T1000 (cell line): ENCODE results near the gene FOXP1.
"Not testable (repeated sequence)": the region's sequence is repeated elsewhere in the genome, so short reads cannot be mapped to it uniquely, and the experiment has no call there.

Experiments used
- DNase-seq: peaks from one replicate; lab custom pipeline; 2025; ENCODE audit warnings: mixed read lengths; lab: John Stamatoyannopoulos, UW

Gene FOXP1

GRCh38 chr3:71530903-71531530 is 52.5 kb downstream of the FOXP1 start:
- DNase-seq, result no peak

GRCh38 chr3:71528816-71529215 is 54.7 kb downstream of the FOXP1 start:
- no peak for DNase-seq

- DNase-seq, result not testable (repeated sequence)
Measured at GRCh38 chr3:71526448-71526847, 57.1 kb downstream of the FOXP1 start.

GRCh38 chr3:71525391-71525790 is 58.1 kb downstream of the FOXP1 start:
- DNase-seq, result no peak

GRCh38 chr3:71524672-71525071 is 58.9 kb downstream of the FOXP1 start:
- no peak for DNase-seq

GRCh38 chr3:71523628-71524027 is 59.9 kb downstream of the FOXP1 start:
- DNase-seq, result no peak

- DNase-seq, result no peak
Measured at GRCh38 chr3:71521940-71522876, 61.3 kb downstream of the FOXP1 start.

GRCh38 chr3:71521021-71521352 is 62.5 kb downstream of the FOXP1 start:
- no peak for DNase-seq

- no peak for DNase-seq
Measured at GRCh38 chr3:71520161-71521020, 63.1 kb downstream of the FOXP1 start.

- DNase-seq, result no peak
Measured at GRCh38 chr3:71518089-71518488, 65.4 kb downstream of the FOXP1 start.

GRCh38 chr3:71517271-71517791 is 66.2 kb downstream of the FOXP1 start:
- no peak for DNase-seq

GRCh38 chr3:71515636-71516365 is 67.7 kb downstream of the FOXP1 start:
- no peak for DNase-seq

GRCh38 chr3:71514621-71515020 is 68.9 kb downstream of the FOXP1 start:
- no peak for DNase-seq

- no peak for DNase-seq
Measured at GRCh38 chr3:71513515-71513914, 70.0 kb downstream of the FOXP1 start.

GRCh38 chr3:71513081-71513480 is 70.4 kb downstream of the FOXP1 start:
- DNase-seq, result no peak

- DNase-seq, result no peak
Measured at GRCh38 chr3:71512544-71512943, 71.0 kb downstream of the FOXP1 start.

GRCh38 chr3:71512000-71512399 is 71.5 kb downstream of the FOXP1 start:
- no peak for DNase-seq

- DNase-seq, result no peak
Measured at GRCh38 chr3:71511446-71511845, 72.1 kb downstream of the FOXP1 start.

GRCh38 chr3:71511037-71511436 is 72.5 kb downstream of the FOXP1 start:
- no peak for DNase-seq

GRCh38 chr3:71510510-71510909 is 73.0 kb downstream of the FOXP1 start:
- no peak for DNase-seq

GRCh38 chr3:71509066-71509465 is 74.5 kb downstream of the FOXP1 start:
- no peak for DNase-seq
